H1 (cell line): ENCODE measurements around the gene CDK4. TPM values are rescaled to one million over a fixed set of nuclear protein-coding genes. Genes with fewer than 3 reads are reported as not detected.

Experiments used
- CTCF ChIA-PET: fragments of 300-600 bp; sonication (Branson Sonifier 250); formaldehyde crosslinking; loops from one replicate; lab custom pipeline; 2021; ENCODE audit not compliant: partially characterized antibody; lab: Charles Lee
- POLR2A ChIA-PET: fragments of 300-600 bp; sonication (Branson Sonifier 250); formaldehyde crosslinking; loops from one replicate; lab custom pipeline; 2021; ENCODE audit warnings: inconsistent platforms; ENCODE audit not compliant: partially characterized antibody; lab: Charles Lee
- DNase-seq, 2 experiments: peaks; one replicate each; pipeline versions ENCODE4 v3.0.0 to v3.0.0-alpha.2; 2010 to 2022; ENCODE audit warnings: low spot score in 2 of 2, low read depth in 1 of 2, mixed read lengths in 1 of 2
- FAIRE-seq: peaks from 2 replicates; lab custom pipeline; 2011; peaks lifted over from hg19 to GRCh38; lab: Jason Lieb, UNC
- H2AFZ ChIP-seq: 2 replicates; pipeline ENCODE4 v1.8.1; 2012; ENCODE audit warnings: low read length, inconsistent platforms
- H2AK5ac ChIP-seq: 2 replicates; pipeline ENCODE4 v1.6.1; 2013; ENCODE audit warnings: low read depth, low read length
- H2BK120ac ChIP-seq: replicated peaks from 2 replicates; pipeline ENCODE3; 2013; ENCODE audit warnings: low read depth, low read length, inconsistent platforms
- H2BK12ac ChIP-seq: 2 replicates; pipeline ENCODE4 v1.6.1; 2013; ENCODE audit warnings: low read depth, low read length
- H2BK15ac ChIP-seq: 2 replicates; pipeline ENCODE4 v1.6.1; 2013; ENCODE audit warnings: low read length
- H2BK20ac ChIP-seq: 2 replicates; pipeline ENCODE4 v1.6.1; 2013; ENCODE audit warnings: low read length
- H2BK5ac ChIP-seq: 2 replicates; pipeline ENCODE4 v1.6.1; 2013; ENCODE audit warnings: low read depth, low read length
- H3K14ac ChIP-seq: 2 replicates; pipeline ENCODE4 v1.6.1; 2013; ENCODE audit warnings: inconsistent platforms; ENCODE audit not compliant: insufficient read length
- H3K18ac ChIP-seq: 2 replicates; pipeline ENCODE4 v1.6.1; 2013; ENCODE audit warnings: low read length; ENCODE audit errors: extremely low read depth
- H3K23ac ChIP-seq: 2 replicates; pipeline ENCODE4 v1.6.1; 2013; ENCODE audit warnings: inconsistent platforms; ENCODE audit not compliant: insufficient read length
- H3K23me2 ChIP-seq: 2 replicates; pipeline ENCODE4 v1.6.1; 2013; ENCODE audit warnings: low read depth, low read length
- H3K27ac ChIP-seq: 2 replicates; pipeline ENCODE4 v1.6.1; 2011; ENCODE audit warnings: low read depth, low read length, inconsistent platforms
- H3K27me3 ChIP-seq, 4 experiments: replicated peaks in 1 of 4; 1 replicate in 1 of 4; 2 replicates in 3 of 4; pipeline versions ENCODE4 v1.6.1 to v1.8.1; 2011 to 2013; ENCODE audit warnings: low read length in 3 of 4, mild to moderate bottlenecking in 3 of 4, inconsistent platforms in 2 of 4, mixed read lengths in 2 of 4, moderate library complexity in 1 of 4; ENCODE audit not compliant: control insufficient read depth in 3 of 4, insufficient read depth in 3 of 4; ENCODE audit errors: extremely low read depth in 1 of 4
- H3K36me3 ChIP-seq, 4 experiments: 2 replicates each; pipeline versions ENCODE4 v1.6.1 to v1.8.1; 2011 to 2013; ENCODE audit warnings: mild to moderate bottlenecking in 4 of 4, low read length in 3 of 4, moderate library complexity in 2 of 4, control low read depth in 1 of 4, inconsistent platforms in 1 of 4; ENCODE audit not compliant: insufficient read depth in 4 of 4, control insufficient read depth in 2 of 4
- H3K4ac ChIP-seq: replicated peaks from 2 replicates; pipeline ENCODE3; 2013; ENCODE audit warnings: low read length, low read depth, mixed read lengths, inconsistent platforms; ENCODE audit not compliant: insufficient read length
- H3K4me1 ChIP-seq, 4 experiments: replicated peaks in 1 of 4; 1 replicate in 1 of 4; 2 replicates in 3 of 4; pipeline versions ENCODE4 v1.6.1 to v1.8.1; 2011 to 2013; ENCODE audit warnings: low read length in 3 of 4, inconsistent platforms in 2 of 4, mixed read lengths in 1 of 4; ENCODE audit not compliant: insufficient read depth in 4 of 4, control insufficient read depth in 3 of 4
- H3K4me2 ChIP-seq, 2 experiments: 2 replicates each; pipeline versions ENCODE4 v1.6.1 to v1.8.1; 2011 to 2013; ENCODE audit warnings: low read depth in 2 of 2, low read length in 2 of 2, control low read depth in 1 of 2, inconsistent platforms in 1 of 2, mild to moderate bottlenecking in 1 of 2; ENCODE audit not compliant: insufficient read depth in 1 of 2
- H3K4me3 ChIP-seq, 4 experiments: fragments of 200-600, 300-600 bp in 1 of 4; sonication (generic), shearing (Covaris generic), sonication (Bioruptor Twin) in 1 of 4; 2 replicates each; pipeline versions ENCODE4 v1.5.1 to v1.8.1; 2011 to 2016; ENCODE audit warnings: low read length in 4 of 4, low read depth in 3 of 4, control low read depth in 2 of 4, inconsistent platforms in 2 of 4, mild to moderate bottlenecking in 2 of 4, mixed read lengths in 1 of 4, moderate library complexity in 1 of 4; ENCODE audit not compliant: insufficient read depth in 2 of 4; ENCODE audit errors: extremely low read depth in 1 of 4
- H3K56ac ChIP-seq: replicated peaks from 2 replicates; pipeline ENCODE3; 2013; ENCODE audit warnings: low read depth, mild to moderate bottlenecking, mixed read lengths, low read length, inconsistent platforms; ENCODE audit not compliant: insufficient read length
- H3K79me1 ChIP-seq: 2 replicates; pipeline ENCODE4 v1.6.1; 2013; ENCODE audit warnings: low read depth, low read length, control low read depth
- H3K79me2 ChIP-seq, 2 experiments: 2 replicates each; pipeline versions ENCODE4 v1.6.1 to v1.8.1; 2012 to 2013; ENCODE audit warnings: low read length in 2 of 2, mild to moderate bottlenecking in 2 of 2, inconsistent platforms in 1 of 2; ENCODE audit not compliant: insufficient read depth in 2 of 2, control insufficient read depth in 1 of 2
- H3K9ac ChIP-seq, 4 experiments: replicated peaks in 1 of 4; 1 replicate in 1 of 4; 2 replicates in 3 of 4; pipeline versions ENCODE4 v1.6.1 to v1.8.1; 2011 to 2013; ENCODE audit warnings: low read depth in 3 of 4, low read length in 3 of 4, control low read depth in 2 of 4, mild to moderate bottlenecking in 2 of 4, moderate library complexity in 2 of 4, inconsistent platforms in 1 of 4; ENCODE audit errors: extremely low read depth in 1 of 4
- H3K9me3 ChIP-seq, 2 experiments: 2 replicates each; pipeline versions ENCODE4 v1.6.1 to v1.8.1; 2012 to 2013; ENCODE audit warnings: mild to moderate bottlenecking in 2 of 2, moderate library complexity in 2 of 2, control low read depth in 1 of 2, inconsistent platforms in 1 of 2, low read depth in 1 of 2, low read length in 1 of 2, mixed read lengths in 1 of 2; ENCODE audit not compliant: insufficient read depth in 2 of 2
- H4K20me1 ChIP-seq, 2 experiments: replicated peaks in 1 of 2; 2 replicates each; pipeline versions ENCODE3 to v1.8.1; 2011 to 2013; ENCODE audit warnings: inconsistent platforms in 2 of 2, low read length in 2 of 2, mild to moderate bottlenecking in 1 of 2; ENCODE audit not compliant: insufficient read depth in 2 of 2, control insufficient read depth in 1 of 2
- H4K5ac ChIP-seq: 2 replicates; pipeline ENCODE4 v1.6.1; 2013; ENCODE audit warnings: low read length, low read depth, mixed read lengths, inconsistent platforms; ENCODE audit not compliant: insufficient read length
- H4K8ac ChIP-seq: 2 replicates; pipeline ENCODE4 v1.8.0; 2013; ENCODE audit warnings: mild to moderate bottlenecking, moderate library complexity, low read length, inconsistent platforms; ENCODE audit not compliant: insufficient read depth; ENCODE audit errors: extremely low read depth
- H4K91ac ChIP-seq: replicated peaks from 2 replicates; pipeline ENCODE3; 2013; ENCODE audit warnings: low read length, mixed read lengths, inconsistent platforms; ENCODE audit not compliant: insufficient read length
- HDAC6 ChIP-seq: IDR thresholded peaks from one replicate; pipeline ENCODE4 v1.7.1; 2012; ENCODE audit warnings: low read depth, mild to moderate bottlenecking, inconsistent platforms, low read length, moderate library complexity
- KDM5A ChIP-seq: fragments of 200-600 bp; IDR thresholded peaks from 2 replicates; pipeline ENCODE4 v1.7.1; 2012; ENCODE audit warnings: mild to moderate bottlenecking, low read length, inconsistent platforms, mixed read lengths
- POLR2A ChIP-seq, 2 experiments: IDR thresholded peaks; 1 replicate in 1 of 2; 2 replicates in 1 of 2; pipeline ENCODE4 v1.6.1; 2011; ENCODE audit warnings: low read depth in 2 of 2, low read length in 2 of 2, mild to moderate bottlenecking in 2 of 2; ENCODE audit errors: control extremely low read depth in 1 of 2
- POLR2AphosphoS5 ChIP-seq: IDR thresholded peaks from 2 replicates; pipeline ENCODE4 v1.6.1; 2011; ENCODE audit warnings: low read depth, low read length
- RNF2 ChIP-seq: fragments of 200-900, 300-1000 bp; sonication (generic); IDR thresholded peaks from 2 replicates; pipeline ENCODE4 v1.7.1; 2016; ENCODE audit warnings: borderline replicate concordance, low read depth, mild to moderate bottlenecking, antibody characterized with exemption, low read length; ENCODE audit not compliant: poor library complexity, severe bottlenecking; ENCODE audit errors: missing control alignments
- SRF ChIP-seq: IDR thresholded peaks from 2 replicates; pipeline ENCODE4 v1.6.1; 2011; ENCODE audit warnings: mild to moderate bottlenecking, low read depth, low read length, moderate library complexity
- ZNF274 ChIP-seq: IDR thresholded peaks from 2 replicates; pipeline ENCODE4 v1.7.0; 2012; ENCODE audit warnings: low read length, borderline replicate concordance; ENCODE audit errors: extremely low read depth
- WGBS, 2 experiments: shearing (Covaris generic) in 1 of 2; methylation state at CpG; one replicate each; pipeline versions ENCODE4 v1.1.6 to v1.1.7; 2013 to 2015; ENCODE audit warnings: low lambda C conversion rate in 2 of 2, mixed read lengths in 2 of 2, inconsistent platforms in 1 of 2, low coverage in 1 of 2, missing lambda C conversion rate in 1 of 2; ENCODE audit not compliant: insufficient replicate concordance in 2 of 2, insufficient coverage in 1 of 2, insufficient read length in 1 of 2; ENCODE audit errors: extremely low coverage in 1 of 2, missing lambda C conversion rate in 1 of 2; 5-methylcytosine and 5-hydroxymethylcytosine counted together
- polyA plus RNA-seq, 7 experiments: library from polyadenylated mRNA; depleted of rRNA in 3 of 7; stranded (reverse) in 5 of 7; unstranded in 2 of 7; fragments of >200 nt in 5 of 7; fragments of 200-250 nt in 2 of 7; gene quantifications; 1 replicate in 5 of 7; 2 replicates in 1 of 7; 4 replicates in 1 of 7; pipeline versions ENCODE4 v1.2.1 to v1.2.3, GENCODE V29; 2011 to 2013; ENCODE audit warnings: missing spikeins in 2 of 7, mixed read lengths in 2 of 7
- total RNA-seq: library from RNA; stranded (reverse); fragmentation: NEBNext Ultra II Directional; extraction: Animal tissue kit (Norgen Biotek cat#: 25700); gene quantifications from 2 replicates; pipeline ENCODE4 v1.2.1, GENCODE V29; 2021
- TF ChIP-seq, protein P1 (sequence below), 3 experiments: IDR thresholded peaks; 1 replicate in 2 of 3; 2 replicates in 1 of 3; pipeline versions ENCODE4 v1.5.1 to v1.6.1; 2011; ENCODE audit warnings: low read length in 3 of 3, mild to moderate bottlenecking in 3 of 3, inconsistent platforms in 2 of 3, low read depth in 1 of 3, moderate library complexity in 1 of 3; ENCODE audit not compliant: insufficient read depth in 1 of 3; ENCODE audit errors: control extremely low read depth in 1 of 3

The CDK4 gene
- total and polyA plus RNA-seq, 2 of the 8 experiments (the other 6 are each of a cell fraction or from before 2014, with no cell fraction given) = 174 to 368 TPM

DNA sequence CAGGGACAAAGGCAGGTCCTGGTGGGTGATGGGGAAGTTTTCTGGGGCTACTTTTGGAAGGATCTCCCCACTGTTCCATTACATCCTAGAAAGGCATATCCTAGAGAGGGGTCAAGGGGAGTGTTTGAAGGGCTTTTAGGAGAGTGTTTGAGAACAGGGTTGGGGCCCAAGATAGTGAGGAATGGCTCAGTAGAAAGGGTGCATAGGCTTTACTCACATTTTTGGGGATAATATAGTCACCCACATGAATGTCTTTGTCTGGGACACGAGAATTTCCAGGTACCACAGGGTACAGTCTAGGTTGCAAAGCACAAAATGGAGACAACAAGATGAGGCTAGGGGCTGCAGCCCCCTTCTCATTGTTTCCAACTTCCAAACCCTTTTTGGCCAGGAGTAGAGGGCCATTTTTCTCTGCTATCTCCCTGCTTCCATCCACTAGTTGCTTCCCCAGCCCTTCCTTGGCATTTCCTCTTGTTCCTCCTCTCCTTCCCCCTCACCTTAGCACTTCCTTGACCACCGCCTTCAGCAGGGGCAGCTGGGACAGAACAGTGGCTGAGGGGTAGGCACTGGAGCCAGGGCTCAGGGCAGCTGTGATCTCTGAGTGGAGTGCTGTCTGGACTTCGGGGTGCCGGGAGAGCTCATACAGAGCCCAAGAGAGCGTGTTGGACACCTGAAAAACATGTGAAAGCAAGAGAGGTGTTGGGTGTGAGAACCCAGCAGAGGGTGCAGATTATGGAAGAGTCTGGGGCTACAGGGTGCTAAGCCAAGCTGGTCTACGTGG, 12.0 kb upstream of the CDK4 start:
- no peak overlapping the region for H2BK12ac ChIP-seq
- no peaks in the 10 kb centered on the region for H3K9me3 ChIP-seq
- ChIA-PET CTCF (interaction anchor here (0.5 to 1.6 kb wide), 7 partner anchors 8 to 181 kb away, joined by 3 to 15 read pairs (median 4); no protein-coding TSS in a partner anchor), POLR2A (interaction anchor here (0.7 to 5.4 kb wide), 13 partner anchors 8 to 80 kb away, joined by 3 to 35 read pairs (median 4); partner anchors contain the start of genes CDK4, EEF1AKMT3, MARCHF9 and METTL1)
- no peak overlapping the region for H3K4ac ChIP-seq
- no peak overlapping the region for H3K9ac ChIP-seq
- H3K79me2 ChIP-seq = no peaks in the 10 kb centered on the region
- H2BK15ac ChIP-seq = no peak overlapping the region
- H3K23ac ChIP-seq = no peak overlapping the region
- H3K14ac ChIP-seq = no peak overlapping the region
- no peak overlapping the region for H4K5ac ChIP-seq
- WGBS, 2 experiments = 76% methylated on average over 6 of the region's 6 CpGs; no CpG with 5 or more reads in 1 of the 2 experiments
- TF ChIP-seq POLR2A (IDR thresholded peaks at IDR 0.05; ENCODE audit: control extremely low read depth in 1 of 2, low read depth in 2 of 2, low read length in 2 of 2) (peak in 1 of 2 experiments; percentile 29; a peak in 2 of 3 replicates), HDAC6 (no peak), POLR2AphosphoS5 (no peak), SRF (no peak), RNF2 (no peak), ZNF274 (no peak), KDM5A (no peak)
- TF ChIP-seq, protein P1, sequence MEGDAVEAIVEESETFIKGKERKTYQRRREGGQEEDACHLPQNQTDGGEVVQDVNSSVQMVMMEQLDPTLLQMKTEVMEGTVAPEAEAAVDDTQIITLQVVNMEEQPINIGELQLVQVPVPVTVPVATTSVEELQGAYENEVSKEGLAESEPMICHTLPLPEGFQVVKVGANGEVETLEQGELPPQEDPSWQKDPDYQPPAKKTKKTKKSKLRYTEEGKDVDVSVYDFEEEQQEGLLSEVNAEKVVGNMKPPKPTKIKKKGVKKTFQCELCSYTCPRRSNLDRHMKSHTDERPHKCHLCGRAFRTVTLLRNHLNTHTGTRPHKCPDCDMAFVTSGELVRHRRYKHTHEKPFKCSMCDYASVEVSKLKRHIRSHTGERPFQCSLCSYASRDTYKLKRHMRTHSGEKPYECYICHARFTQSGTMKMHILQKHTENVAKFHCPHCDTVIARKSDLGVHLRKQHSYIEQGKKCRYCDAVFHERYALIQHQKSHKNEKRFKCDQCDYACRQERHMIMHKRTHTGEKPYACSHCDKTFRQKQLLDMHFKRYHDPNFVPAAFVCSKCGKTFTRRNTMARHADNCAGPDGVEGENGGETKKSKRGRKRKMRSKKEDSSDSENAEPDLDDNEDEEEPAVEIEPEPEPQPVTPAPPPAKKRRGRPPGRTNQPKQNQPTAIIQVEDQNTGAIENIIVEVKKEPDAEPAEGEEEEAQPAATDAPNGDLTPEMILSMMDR (IDR thresholded peaks at IDR 0.05; ENCODE audit: control extremely low read depth in 1 of 3, insufficient read depth in 1 of 3, low read depth in 1 of 3, low read length in 3 of 3) = no peak
- peaks cover 13 to 22% (median 19%) of the 10 kb centered on the region in 4 experiments for H3K4me1 ChIP-seq
- H3K27ac ChIP-seq = no peak overlapping the region
- no peak for FAIRE-seq
- H3K79me1 ChIP-seq = no peaks in the 10 kb centered on the region
- H3K56ac ChIP-seq = no peak overlapping the region
- H2BK120ac ChIP-seq = no peak overlapping the region
- H3K36me3 ChIP-seq = peaks cover 6 to 9% (median 7%) of the 10 kb centered on the region in 4 experiments; a peak in 7 of 8 replicates
- no peak overlapping the region for H2BK20ac ChIP-seq
- peak overlapping the region; percentile 87 to 96 for H3K4me2 ChIP-seq
- H2AFZ ChIP-seq = peak overlapping the region; percentile 91
- H3K27me3 ChIP-seq = peaks cover 22 to 39% (median 37%) of the 10 kb centered on the region in 4 experiments
- H4K91ac ChIP-seq = no peak overlapping the region
- no peak overlapping the region for H4K8ac ChIP-seq
- no peak overlapping the region for H2BK5ac ChIP-seq
- no peak overlapping the region for H3K18ac ChIP-seq
- no peak overlapping the region for H2AK5ac ChIP-seq
- H4K20me1 ChIP-seq = peaks cover 0 to 12% of the 10 kb centered on the region in 2 experiments
- DNase-seq = no peak
- peaks cover 23% of the 10 kb centered on the region for H3K23me2 ChIP-seq
- peak overlapping the region; percentile 39 to 66 (median 64); a peak in 5 of 8 replicates for H3K4me3 ChIP-seq
